Cardiac muscle cell (in vitro differentiated cells and primary cell): ENCODE data around the gene EGFL8. TPM values are rescaled to one million over a fixed set of nuclear protein-coding genes. Genes with fewer than 3 reads are reported as not detected.
"Not testable (repeated sequence)": the region's sequence is repeated elsewhere in the genome, so short reads cannot be mapped to it uniquely, and the experiment has no call there.

Experiments
- DNase-seq, 2 donors: peaks; one replicate each; pipeline versions ENCODE4 v3.0.0 to v3.0.0-alpha.2; 2010 to 2017; ENCODE audit warnings: low read depth in 1 of 2, low spot score in 1 of 2
- H3K27ac ChIP-seq: fragments of 200-600 bp; sonication (generic); 2 replicates; pipeline ENCODE4 v1.5.1; 2016
- H3K27me3 ChIP-seq: fragments of 200-600 bp; sonication (generic); 2 replicates; pipeline ENCODE4 v1.6.0; 2016; ENCODE audit warnings: control low read depth
- H3K36me3 ChIP-seq: fragments of 200-600 bp; sonication (generic); 2 replicates; pipeline ENCODE4 v1.5.1; 2016; ENCODE audit warnings: control low read depth
- H3K4me1 ChIP-seq: fragments of 200-600 bp; sonication (generic); 2 replicates; pipeline ENCODE4 v1.8.1; 2017; ENCODE audit warnings: low read depth, mild to moderate bottlenecking, mixed run types
- H3K4me3 ChIP-seq: fragments of 200-600 bp; sonication (generic); 2 replicates; pipeline ENCODE4 v1.5.1; 2016; ENCODE audit warnings: mild to moderate bottlenecking
- H3K9me3 ChIP-seq: fragments of 200-600 bp; sonication (generic); 2 replicates; pipeline ENCODE4 v1.5.1; 2017; ENCODE audit warnings: low read depth, mild to moderate bottlenecking, control low read depth
- CTCF ChIP-seq: IDR thresholded peaks from 2 replicates; pipeline ENCODE4 v1.5.1; 2012; ENCODE audit warnings: low read depth, mild to moderate bottlenecking, low read length
- polyA plus RNA-seq: library from polyadenylated mRNA; unstranded; fragments of >200 nt; fragmentation: Nextera tagmentation; extraction: Ambion mirVana; gene quantifications from 2 replicates; pipeline ENCODE4 v1.2.1, GENCODE V29; 2016
- total RNA-seq: library from RNA; depleted of rRNA; stranded (reverse); fragments of >200 nt; gene quantifications from 2 replicates; pipeline ENCODE4 v1.2.3, GENCODE V29; 2016

EGFL8 gene
- total and polyA plus RNA-seq, 2 experiments from 2014 or later: 15.2 to 18.7 TPM

GRCh38 chr6:32133786-32134185 is 30.6 kb upstream of the EGFL8 start:
- no peaks in the 10 kb centered on the region for H3K36me3 ChIP-seq
- H3K4me1 ChIP-seq: peaks cover 6% of the 10 kb centered on the region
- TF ChIP-seq CTCF: no peak
- no peaks in the 10 kb centered on the region for H3K27me3 ChIP-seq
- no peaks in the 10 kb centered on the region for H3K9me3 ChIP-seq
- H3K4me3 ChIP-seq: no peak overlapping the region
- no peak overlapping the region for H3K27ac ChIP-seq
- no peak for DNase-seq

GRCh38 chr6:32137454-32137853 is 26.9 kb upstream of the EGFL8 start:
- H3K9me3 ChIP-seq: no peaks in the 10 kb centered on the region

GRCh38 chr6:32139590-32139989 is 24.8 kb upstream of the EGFL8 start:
- DNase-seq: peak in 1 of 2 donors; percentile 41
- no peaks in the 10 kb centered on the region for H3K9me3 ChIP-seq
- H3K27me3 ChIP-seq: no peaks in the 10 kb centered on the region
- no peak for TF ChIP-seq CTCF
- H3K27ac ChIP-seq: peak overlapping the region; percentile 89
- H3K36me3 ChIP-seq: no peaks in the 10 kb centered on the region
- no peaks in the 10 kb centered on the region for H3K4me1 ChIP-seq
- H3K4me3 ChIP-seq: no peak overlapping the region

More at GRCh38 chr6:32137454-32137853, 26.9 kb upstream of the EGFL8 start:
- H3K4me1 ChIP-seq: no peaks in the 10 kb centered on the region
- DNase-seq: no peak
- H3K27ac ChIP-seq: no peak overlapping the region
- TF ChIP-seq CTCF: no peak
- H3K36me3 ChIP-seq: no peaks in the 10 kb centered on the region
- H3K27me3 ChIP-seq: no peaks in the 10 kb centered on the region
- no peak overlapping the region for H3K4me3 ChIP-seq

GRCh38 chr6:32140420-32141046 is 23.9 kb upstream of the EGFL8 start:
- no peaks in the 10 kb centered on the region for H3K36me3 ChIP-seq
- no peak overlapping the region for H3K4me3 ChIP-seq
- no peaks in the 10 kb centered on the region for H3K4me1 ChIP-seq
- no peaks in the 10 kb centered on the region for H3K27me3 ChIP-seq
- TF ChIP-seq CTCF: no peak
- H3K27ac ChIP-seq: peak overlapping the region; percentile 89
- no peaks in the 10 kb centered on the region for H3K9me3 ChIP-seq
- DNase-seq: no peak

- not testable (repeated sequence) for H3K36me3 ChIP-seq, H3K27ac ChIP-seq, H3K4me3 ChIP-seq, H3K27me3 ChIP-seq, H3K9me3 ChIP-seq, DNase-seq
- H3K4me1 ChIP-seq: peaks cover 10% of the 10 kb centered on the region
Observed at GRCh38 chr6:32144238-32144637, 20.2 kb upstream of the EGFL8 start.

GRCh38 chr6:32146287-32146686 is 18.1 kb upstream of the EGFL8 start:
- Histone ChIP-seq H3K4me3 (no peak overlapping the region), H3K9me3 (no peaks in the 10 kb centered on the region), H3K27me3 (peaks cover 26% of the 10 kb centered on the region), H3K36me3 (no peaks in the 10 kb centered on the region), H3K27ac (peak overlapping the region; percentile 64), H3K4me1 (peaks cover 10% of the 10 kb centered on the region)
- DNase-seq: peak in 1 of 2 donors; percentile 33
- no peak for TF ChIP-seq CTCF
